Stimulated activated CD8-positive, alpha-beta memory T cell treated with anti-CD3 and anti-CD28 coated beads, Interleukin-4, amount 100 ng/mL, for 4 hours (primary cell): ENCODE results near the gene SHROOM1.
"Not testable (repeated sequence)": the region's sequence is repeated elsewhere in the genome, so short reads cannot be mapped to it uniquely, and the experiment has no call there.

Experiments used
- DNase-seq, 2 donors: peaks; one replicate each; pipeline ENCODE4 v3.0.0-alpha.2; 2020; ENCODE audit warnings: low read depth in 2 of 2, low spot score in 1 of 2

SHROOM1 gene

GRCh38 chr5:132830436-132831094, at the start of gene SHROOM1:
Gene SHROOM1, minus strand, starts transcription at chr5:132830647. Its CDS starts 4,507 bp downstream, at chr5:132826140.
- DNase-seq: no peak

GRCh38 chr5:132877938-132878337, 47.5 kb upstream of the SHROOM1 start:
- DNase-seq: no peak

- DNase-seq: no peak
Observed at GRCh38 chr5:132877466-132877865, 47.0 kb upstream of the SHROOM1 start.

DNA sequence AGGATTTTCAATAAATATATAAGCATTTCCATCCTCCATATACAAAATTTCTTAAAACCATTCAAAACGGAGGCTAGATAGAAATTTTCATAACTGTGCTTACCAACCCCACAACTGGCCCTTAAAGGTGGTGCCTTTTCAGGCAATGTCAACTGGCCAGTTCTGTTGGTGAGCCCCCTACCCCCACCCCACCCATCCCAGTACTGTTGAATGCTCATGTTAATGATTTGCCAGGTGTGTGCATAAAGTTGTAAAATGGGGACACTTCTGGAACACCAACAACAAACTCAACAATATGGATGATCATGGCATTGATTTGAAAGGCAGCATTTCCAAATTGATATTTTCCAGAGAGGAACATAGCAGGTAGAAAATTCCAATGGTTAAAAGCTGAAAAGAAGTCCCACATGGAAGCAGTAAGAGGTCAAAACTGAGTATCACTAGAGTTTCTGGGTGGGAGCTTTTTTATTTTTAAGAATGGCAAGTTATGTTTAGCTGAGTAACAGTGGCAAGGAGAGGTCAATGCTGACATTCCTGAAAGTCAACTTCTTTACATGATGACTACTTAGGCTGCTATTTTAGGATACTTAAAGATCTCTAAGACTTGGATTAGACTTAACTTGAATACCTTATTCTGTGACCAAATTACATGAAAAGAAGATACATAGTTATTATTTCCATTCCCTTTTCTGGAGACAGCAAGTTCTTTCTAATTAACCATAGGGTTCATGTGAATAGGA, 45.7 kb upstream of the SHROOM1 start:
- DNase-seq: no peak

DNA sequence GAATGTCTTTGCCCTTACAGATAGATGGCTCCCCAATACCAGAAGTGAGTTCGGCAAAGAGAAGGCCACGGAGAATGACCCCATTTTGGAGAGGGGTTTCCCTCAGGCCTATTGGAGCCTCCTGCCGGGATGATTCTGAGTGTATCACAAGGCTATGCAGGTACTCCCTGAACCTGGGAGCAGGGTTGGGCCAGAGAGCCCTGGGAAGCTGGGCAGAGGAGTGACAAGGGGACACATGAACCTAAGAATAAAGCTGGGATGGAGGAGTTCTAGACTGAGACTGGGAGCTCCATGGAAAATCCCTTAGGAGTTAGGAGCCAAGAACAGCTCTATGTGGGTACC, 43.5 kb upstream of the SHROOM1 start:
- no peak for DNase-seq

DNA sequence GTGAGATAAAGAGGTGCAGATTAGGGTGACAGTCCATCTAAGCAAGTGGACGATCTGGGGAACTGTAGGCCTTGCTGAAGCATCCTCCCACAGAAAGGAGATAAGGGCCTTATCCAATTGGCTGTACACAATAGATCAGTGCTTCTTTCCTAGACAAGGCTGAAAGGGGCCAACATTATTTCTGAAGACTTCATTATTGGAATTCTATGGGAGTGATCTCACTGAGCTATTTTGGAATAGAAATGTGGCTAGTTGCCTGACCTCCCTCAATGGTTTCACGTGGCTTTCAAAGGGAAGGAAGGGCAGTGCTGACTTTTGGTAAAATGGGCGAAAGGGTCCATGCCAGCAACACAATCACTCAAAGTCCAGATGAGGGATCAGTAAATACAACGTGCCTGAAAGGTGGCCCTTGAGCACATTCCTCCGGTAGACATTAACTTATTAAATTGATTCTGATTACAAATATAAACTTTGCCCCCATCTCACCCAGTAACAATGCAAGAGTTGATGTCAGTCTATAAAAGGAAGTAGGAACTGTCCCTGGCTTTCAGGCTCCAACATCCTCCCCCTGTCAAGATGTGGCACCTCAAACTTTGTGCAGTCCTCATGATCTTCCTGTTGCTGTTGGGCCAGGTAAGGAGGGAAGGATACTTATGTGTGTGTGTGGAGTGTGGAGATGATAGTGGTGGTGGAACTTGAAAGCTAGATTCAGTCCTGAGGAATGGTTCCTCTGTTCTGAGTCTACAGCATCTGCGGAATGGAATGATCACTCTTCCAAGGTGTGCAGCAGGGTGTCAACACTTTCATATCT, 42.9 kb upstream of the SHROOM1 start, which contains the start of gene LEAP2:
Gene LEAP2 (plus strand): TSS at position 550 of the 811 bp plus-strand sequence. CDS start 27 bp downstream, at position 577.
- no peak for DNase-seq

DNA sequence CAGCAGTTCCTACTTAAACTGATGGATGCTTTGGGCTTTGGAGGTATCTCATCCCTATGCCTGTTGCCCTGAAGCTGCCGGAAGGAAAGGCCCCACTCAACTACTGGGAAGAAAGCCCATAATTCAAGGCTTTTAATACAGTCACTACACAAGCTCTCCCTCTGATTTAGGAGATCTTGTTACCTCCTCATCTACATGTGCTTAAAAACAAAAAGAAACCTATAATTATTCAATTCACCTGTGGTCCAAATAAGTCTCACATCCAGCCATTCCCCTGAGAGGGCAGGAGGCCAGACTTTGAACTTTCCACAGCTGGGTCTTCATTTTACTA, 42.3 kb upstream of the SHROOM1 start:
- no peak for DNase-seq

GRCh38 chr5:132871459-132872284, 41.2 kb upstream of the SHROOM1 start:
- DNase-seq: no peak

- no peak for DNase-seq
Observed at GRCh38 chr5:132870801-132871200, 40.4 kb upstream of the SHROOM1 start.

- no peak for DNase-seq
Observed at GRCh38 chr5:132868754-132869153, 38.3 kb upstream of the SHROOM1 start.

DNA sequence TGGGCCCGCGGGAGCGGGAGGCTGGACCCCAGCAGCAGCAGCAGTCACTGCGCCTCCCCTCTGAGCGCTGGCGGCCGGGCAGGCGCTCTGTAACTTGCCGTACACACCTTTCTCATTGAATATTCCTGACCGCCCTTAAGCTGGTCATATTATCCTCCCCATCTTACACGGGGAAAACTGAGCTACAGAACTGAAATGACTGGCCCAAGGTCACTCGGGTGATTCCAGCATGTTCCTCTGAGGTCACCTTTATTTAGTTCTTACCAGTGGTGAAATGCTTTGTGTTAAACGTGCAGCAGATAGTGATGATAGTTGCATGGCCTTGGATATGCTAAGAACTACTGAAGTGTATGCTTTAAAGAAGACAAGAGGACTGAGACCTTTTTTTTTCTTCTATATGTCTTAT, 36.6 kb upstream of the SHROOM1 start:
- no peak for DNase-seq

DNA sequence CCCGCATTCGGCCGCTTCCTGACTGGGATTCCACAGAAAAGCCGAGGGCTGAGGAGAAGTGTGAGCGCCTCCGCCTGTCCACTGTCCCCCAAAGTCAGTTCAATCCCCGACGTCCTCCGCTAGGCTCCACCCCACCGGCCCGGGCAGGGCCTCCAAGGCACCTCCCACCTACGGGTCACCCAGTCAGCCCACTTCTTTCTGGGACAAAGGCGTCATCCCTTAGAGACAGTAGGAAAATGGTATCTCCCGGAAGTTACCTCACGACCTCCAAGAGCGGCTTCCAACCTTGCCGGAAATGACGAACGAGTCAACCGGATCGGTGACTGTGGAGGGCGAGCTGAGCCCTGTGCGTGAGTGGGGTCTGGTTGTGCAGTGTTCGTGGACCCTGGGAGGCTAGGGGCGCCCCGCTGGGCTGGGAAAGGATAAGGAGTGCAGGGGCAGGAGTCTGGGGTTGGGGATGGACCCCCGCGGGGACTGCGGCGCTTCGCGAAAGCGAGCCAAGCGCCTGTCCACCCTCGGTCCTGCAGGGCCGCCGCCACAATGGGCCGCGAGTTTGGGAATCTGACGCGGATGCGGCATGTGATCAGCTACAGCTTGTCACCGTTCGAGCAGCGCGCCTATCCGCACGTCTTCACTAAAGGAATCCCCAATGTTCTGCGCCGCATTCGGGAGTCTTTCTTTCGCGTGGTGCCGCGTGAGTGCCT, 36.0 kb upstream of the SHROOM1 start, which contains the start of the genes GDF9 and UQCRQ:
Gene GDF9 (minus strand): TSS at position 128 of the 704 bp plus-strand sequence. CDS start 1,936 bp downstream, outside the sequence.
Gene UQCRQ (plus strand): TSS at position 301 of the 704 bp plus-strand sequence. CDS start 240 bp downstream, at position 541.
- DNase-seq: peak; percentile 72 to 86

DNA sequence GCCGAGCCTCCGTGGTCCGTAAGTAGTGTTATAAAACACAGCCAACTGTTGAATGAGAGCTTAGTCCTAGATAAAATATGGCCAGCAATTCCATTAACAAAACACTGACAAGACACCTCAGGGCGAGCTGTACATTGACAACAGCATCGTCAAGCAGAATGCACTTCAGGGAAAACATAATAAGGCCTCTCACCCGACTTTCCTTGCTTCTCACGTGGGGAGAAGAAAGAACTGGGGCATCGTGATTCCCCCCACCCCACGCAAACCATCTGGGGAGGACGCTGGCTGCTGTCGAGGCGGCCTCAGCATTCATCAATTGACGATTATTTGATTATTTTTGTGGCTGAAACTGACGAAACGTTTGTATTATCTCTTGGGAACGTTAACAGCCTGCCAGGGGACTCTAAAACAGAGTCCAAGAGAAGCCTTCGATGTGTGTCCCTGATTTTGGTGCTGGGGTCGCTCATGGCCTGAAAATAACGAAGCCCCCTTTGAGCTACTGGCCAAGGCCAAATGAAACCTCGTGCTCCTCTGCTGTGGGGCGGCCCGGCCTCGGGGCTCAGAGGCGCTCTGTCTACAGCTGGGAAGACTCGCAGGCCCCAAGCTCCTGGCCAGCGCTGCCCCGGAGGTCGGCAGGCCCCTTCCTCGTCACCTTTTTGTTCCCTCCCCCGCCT, 35.4 kb upstream of the SHROOM1 start:
- no peak for DNase-seq

GRCh38 chr5:132860742-132861141, 30.3 kb upstream of the SHROOM1 start:
- DNase-seq: no peak

- no peak for DNase-seq
Observed at GRCh38 chr5:132859889-132860437, 29.5 kb upstream of the SHROOM1 start.

- no peak for DNase-seq
Observed at GRCh38 chr5:132856011-132856410, 25.6 kb upstream of the SHROOM1 start.

- not testable (repeated sequence) for DNase-seq
Observed at GRCh38 chr5:132854992-132855391, 24.5 kb upstream of the SHROOM1 start.

DNA sequence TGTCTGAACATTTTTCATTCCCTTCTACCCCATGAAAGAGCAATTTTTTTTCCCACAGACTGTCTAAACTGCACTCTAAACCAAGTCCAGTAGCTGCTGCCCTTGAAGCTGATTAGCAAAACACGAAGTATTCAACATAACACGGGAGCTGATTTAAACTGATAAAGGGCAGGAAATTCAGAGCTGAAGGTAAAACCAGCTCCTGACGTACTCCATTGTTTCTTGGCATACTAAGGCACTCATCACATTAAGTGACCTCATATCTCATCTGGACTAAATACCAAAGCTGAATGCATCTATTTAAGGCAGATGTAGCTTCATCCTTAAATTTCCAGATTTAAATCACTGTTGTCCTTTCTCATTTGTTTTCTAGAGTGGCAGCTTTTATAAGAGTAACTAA, 23.9 kb upstream of the SHROOM1 start:
- DNase-seq: no peak

GRCh38 chr5:132853790-132854189, 23.3 kb upstream of the SHROOM1 start:
- no peak for DNase-seq
